BJ (cell line): ENCODE data around the gene AOC1. TPM values are rescaled to one million over a fixed set of nuclear protein-coding genes. Genes with fewer than 3 reads are reported as not detected.

Experiments used
- CTCF ChIA-PET: fragments of 350-600 bp; formaldehyde crosslinking; extraction: SDS; loops from one replicate; lab custom pipeline; 2021; ENCODE audit warnings: antibody characterized with exemption, inconsistent platforms; lab: Yijun Ruan, JAX
- POLR2A ChIA-PET: fragments of 300-600 bp; sonication (Branson Sonifier 250); formaldehyde crosslinking; extraction: SDS; loops from one replicate; lab custom pipeline; 2021; ENCODE audit warnings: antibody characterized with exemption; lab: Charles Lee
- DNase-seq: peaks from one replicate; pipeline ENCODE4 v3.0.0-alpha.2; 2011; ENCODE audit warnings: low read depth
- H3K27me3 ChIP-seq: 2 replicates; pipeline ENCODE4 v1.6.0; 2011; ENCODE audit warnings: low read length; ENCODE audit not compliant: control insufficient read depth, insufficient read depth
- H3K36me3 ChIP-seq: 2 replicates; pipeline ENCODE4 v1.5.1; 2011; ENCODE audit warnings: low read length; ENCODE audit not compliant: control insufficient read depth, insufficient read depth
- H3K4me3 ChIP-seq: 2 replicates; pipeline ENCODE4 v1.5.1; 2011; ENCODE audit warnings: low read depth, mild to moderate bottlenecking, control low read depth, low read length
- polyA plus RNA-seq: library from polyadenylated mRNA; depleted of rRNA; stranded (reverse); fragments of >200 nt; gene quantifications from 2 replicates; pipeline ENCODE4 v1.2.3, GENCODE V29; 2011
- TF ChIP-seq, protein P1 (sequence below): IDR thresholded peaks from 2 replicates; pipeline ENCODE4 v1.5.1; 2011; ENCODE audit warnings: low read depth, mild to moderate bottlenecking, control low read depth, inconsistent platforms, low read length, moderate library complexity; ENCODE audit not compliant: insufficient read depth

The AOC1 gene
- polyA plus RNA-seq, 1 experiment, result not detected

DNA sequence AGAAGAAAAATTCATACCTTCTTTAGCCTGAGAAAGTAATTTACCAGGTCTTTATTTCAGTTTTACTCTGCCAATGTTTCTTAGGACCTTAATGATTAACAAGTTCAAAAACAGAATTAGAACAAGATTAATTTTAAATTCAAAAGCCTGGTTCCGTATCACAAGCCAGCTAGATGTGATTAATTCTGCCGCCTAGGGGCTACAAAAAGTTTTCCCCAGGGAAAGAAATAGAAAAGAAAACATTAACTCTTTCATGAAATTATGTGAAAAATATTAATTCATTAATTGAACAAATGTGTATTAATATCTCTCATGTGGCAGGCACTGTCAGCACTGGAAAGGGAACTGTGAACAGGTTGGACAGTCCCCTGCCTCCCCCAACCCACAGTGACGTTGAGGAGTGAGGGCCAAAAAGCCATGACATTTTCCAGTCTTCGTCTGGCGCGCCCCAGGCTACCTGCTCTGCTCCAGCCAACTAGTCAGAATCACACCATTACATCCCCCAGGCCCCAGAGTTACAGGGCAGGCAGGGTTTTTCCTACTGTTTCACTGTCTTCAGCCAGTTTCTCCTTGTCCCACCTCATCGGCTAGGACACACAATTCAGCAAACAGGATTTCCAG, 31.6 kb upstream of the AOC1 start:
- TF ChIP-seq, protein P1, sequence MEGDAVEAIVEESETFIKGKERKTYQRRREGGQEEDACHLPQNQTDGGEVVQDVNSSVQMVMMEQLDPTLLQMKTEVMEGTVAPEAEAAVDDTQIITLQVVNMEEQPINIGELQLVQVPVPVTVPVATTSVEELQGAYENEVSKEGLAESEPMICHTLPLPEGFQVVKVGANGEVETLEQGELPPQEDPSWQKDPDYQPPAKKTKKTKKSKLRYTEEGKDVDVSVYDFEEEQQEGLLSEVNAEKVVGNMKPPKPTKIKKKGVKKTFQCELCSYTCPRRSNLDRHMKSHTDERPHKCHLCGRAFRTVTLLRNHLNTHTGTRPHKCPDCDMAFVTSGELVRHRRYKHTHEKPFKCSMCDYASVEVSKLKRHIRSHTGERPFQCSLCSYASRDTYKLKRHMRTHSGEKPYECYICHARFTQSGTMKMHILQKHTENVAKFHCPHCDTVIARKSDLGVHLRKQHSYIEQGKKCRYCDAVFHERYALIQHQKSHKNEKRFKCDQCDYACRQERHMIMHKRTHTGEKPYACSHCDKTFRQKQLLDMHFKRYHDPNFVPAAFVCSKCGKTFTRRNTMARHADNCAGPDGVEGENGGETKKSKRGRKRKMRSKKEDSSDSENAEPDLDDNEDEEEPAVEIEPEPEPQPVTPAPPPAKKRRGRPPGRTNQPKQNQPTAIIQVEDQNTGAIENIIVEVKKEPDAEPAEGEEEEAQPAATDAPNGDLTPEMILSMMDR, result no peak
- Histone ChIP-seq H3K36me3 (no peaks in the 10 kb centered on the region), H3K4me3 (no peak overlapping the region), H3K27me3 (no peaks in the 10 kb centered on the region)
- CTCF ChIA-PET, result no interaction called here
- POLR2A ChIA-PET, result no interaction called here
- DNase-seq, result no peak

DNA sequence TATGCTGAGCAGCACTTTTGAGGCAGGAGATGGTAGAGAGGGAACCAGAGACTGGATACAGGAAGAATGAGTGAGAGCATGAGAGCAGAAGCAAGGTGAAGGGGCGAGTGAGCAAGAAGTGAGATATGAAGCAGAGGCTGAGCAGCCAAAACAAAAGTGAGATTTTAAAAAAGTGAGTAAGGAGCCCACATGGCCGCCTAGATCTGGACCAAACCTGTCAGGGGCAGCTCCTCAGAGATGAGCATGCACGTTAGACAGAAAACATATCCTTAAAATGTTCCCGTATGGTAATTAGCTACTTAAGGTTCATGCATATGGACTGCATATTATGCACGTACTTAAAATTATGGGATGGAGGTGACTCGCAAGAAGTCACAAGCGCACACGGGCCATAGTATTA, 29.3 kb upstream of the AOC1 start:
- no peak for DNase-seq
- no peaks in the 10 kb centered on the region for H3K27me3 ChIP-seq
- ChIA-PET CTCF (no interaction called here), POLR2A (no interaction called here)
- TF ChIP-seq, protein P1, result no peak
- no peaks in the 10 kb centered on the region for H3K36me3 ChIP-seq
- H3K4me3 ChIP-seq, result no peak overlapping the region

DNA sequence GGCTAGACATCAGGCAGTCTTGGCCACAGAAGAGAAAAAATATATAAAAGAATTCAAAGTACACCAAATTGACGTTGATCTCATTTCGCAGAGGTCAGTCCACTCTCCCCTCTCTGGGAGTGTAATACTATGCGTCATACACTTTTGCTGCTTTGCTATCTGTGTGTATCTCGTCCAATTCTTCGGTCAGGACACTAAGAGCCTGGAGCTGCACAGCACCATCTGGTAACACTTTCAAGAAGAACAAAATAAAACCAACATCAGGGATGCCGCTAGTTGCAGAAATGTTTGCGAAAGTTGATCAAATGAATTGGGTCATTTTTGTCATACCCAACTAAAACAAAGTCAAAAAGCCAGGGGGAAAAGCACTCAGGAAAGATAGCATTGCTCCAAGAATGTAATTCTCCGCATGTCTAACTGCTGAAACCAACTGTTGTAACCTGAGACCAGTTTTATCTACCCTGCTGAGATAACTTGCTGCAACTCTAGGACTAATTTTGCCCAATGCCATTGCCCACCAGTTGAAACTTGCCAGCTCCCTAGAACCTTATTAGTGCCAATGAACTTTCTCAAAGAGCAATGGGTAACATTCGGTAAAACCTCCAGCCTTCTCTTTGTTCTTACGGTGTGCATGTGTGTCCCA, 28.7 kb upstream of the AOC1 start:
- no peak overlapping the region for H3K4me3 ChIP-seq
- TF ChIP-seq, protein P1, result no peak
- H3K27me3 ChIP-seq, result no peaks in the 10 kb centered on the region
- CTCF ChIA-PET, result no interaction called here
- no peaks in the 10 kb centered on the region for H3K36me3 ChIP-seq
- no peak for DNase-seq
- POLR2A ChIA-PET, result no interaction called here

DNA sequence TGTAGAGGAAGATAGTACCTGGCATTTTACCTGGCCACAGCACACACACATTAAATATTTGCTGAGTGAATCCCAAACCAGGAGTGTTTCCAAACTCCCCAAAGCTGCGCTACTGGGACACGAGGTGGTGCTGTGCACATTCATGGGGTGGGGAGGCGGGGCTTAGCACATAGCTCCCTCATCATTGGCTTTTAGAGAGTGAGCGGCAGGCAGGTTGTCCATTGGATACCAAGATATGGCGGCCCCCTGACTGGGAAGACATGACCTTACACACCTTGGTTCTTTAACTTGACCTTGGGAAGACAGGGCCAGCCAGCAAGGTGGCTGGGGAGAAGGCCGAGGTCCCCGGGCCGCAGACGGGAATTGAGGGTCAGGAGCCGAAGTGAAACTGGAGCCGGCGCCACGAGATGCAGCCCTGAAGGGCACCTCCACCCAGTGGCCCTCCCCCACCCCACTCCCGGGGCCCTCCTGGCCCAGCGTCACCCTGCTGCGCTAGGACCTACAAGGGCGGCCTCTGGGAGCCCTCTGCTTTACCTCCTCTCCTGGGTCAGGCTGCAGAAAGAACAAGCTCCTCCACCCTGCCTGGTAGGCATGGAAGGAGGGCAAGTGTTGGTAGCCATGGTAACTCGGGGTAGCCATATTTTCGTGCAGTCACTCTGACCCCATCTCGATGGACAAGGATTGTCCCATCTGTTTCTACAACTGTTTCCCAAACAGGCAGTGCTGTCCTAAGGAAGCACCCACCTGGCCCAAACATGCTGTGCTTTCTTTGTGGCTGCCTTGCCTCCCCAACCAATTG, 27.7 kb upstream of the AOC1 start:
- no peak for DNase-seq
- POLR2A ChIA-PET, result no interaction called here
- H3K27me3 ChIP-seq, result no peaks in the 10 kb centered on the region
- H3K4me3 ChIP-seq, result no peak overlapping the region
- H3K36me3 ChIP-seq, result no peaks in the 10 kb centered on the region
- CTCF ChIA-PET, result no interaction called here
- TF ChIP-seq, protein P1, result no peak
